ENCODE data around the gene SAPCD2. TPM values are rescaled to one million over a fixed set of nuclear protein-coding genes. Genes with fewer than 3 reads are reported as not detected.

Gene SAPCD2
- total RNA-seq, 2 experiments from 2014 or later, result 56.8 to 57.0 TPM

- ChIA-PET POLR2A (interaction anchor here (0.6 to 2.6 kb wide), 2 partner anchors 8 to 199 kb away, joined by 3 to 21 read pairs; partner anchors contain the start of gene MAN1B1), CTCF (interaction anchor here (1.2 to 2.2 kb wide), 4 partner anchors 9 to 31 kb away, joined by 4 to 13 read pairs (median 6); partner anchors contain the start of gene MAN1B1)
- Mint-ChIP-seq H3K27ac (peak overlapping the region; percentile 85), H3K4me1 (ENCODE audit: low read depth) (peaks cover 13% of the 10 kb centered on the region), H3K4me3 (peak overlapping the region; percentile 79), H3K36me3 (ENCODE audit: low read depth) (peaks cover 26% of the 10 kb centered on the region), H3K9me3 (ENCODE audit: insufficient read depth) (no peaks in the 10 kb centered on the region), H3K27me3 (ENCODE audit: low read depth) (no peaks in the 10 kb centered on the region)
- ATAC-seq, result peak; percentile 52
- peak; percentile 84 for DNase-seq
Observed at GRCh38 chr9:137077758-137078693, 7.7 kb upstream of the SAPCD2 start.

GRCh38 chr9:137077010-137077747, 6.8 kb upstream of the SAPCD2 start, which contains the start of gene UAP1L1:
Gene UAP1L1 (plus strand): TSS chr9:137077517. CDS start chr9:137077533, 16 bp downstream.
- CTCF ChIA-PET, result interaction anchor here (1.0 to 2.2 kb wide), 7 partner anchors 9 to 42 kb away, joined by 3 to 13 read pairs (median 5); partner anchors contain the start of gene MAN1B1
- POLR2A ChIA-PET, result interaction anchor here (2.6 kb wide), 1 partner anchor 9 kb away, joined by 21 read pairs; the partner anchor contains the start of gene MAN1B1
- H3K9me3 Mint-ChIP-seq (ENCODE audit: insufficient read depth), result no peaks in the 10 kb centered on the region
- H3K36me3 Mint-ChIP-seq (ENCODE audit: low read depth), result peaks cover 22% of the 10 kb centered on the region
- H3K4me1 Mint-ChIP-seq (ENCODE audit: low read depth), result peaks cover 14% of the 10 kb centered on the region
- ATAC-seq (peak; percentile 82), DNase-seq (peak; percentile 81)
- peak within 1 kb of the TSS; percentile 85 for H3K27ac Mint-ChIP-seq
- no peaks in the 10 kb centered on the region for H3K27me3 Mint-ChIP-seq (ENCODE audit: low read depth)
- H3K4me3 Mint-ChIP-seq, result peak within 1 kb of the TSS; percentile 79

- Mint-ChIP-seq H3K9me3 (ENCODE audit: insufficient read depth) (no peaks in the 10 kb centered on the region), H3K4me1 (ENCODE audit: low read depth) (peaks cover 16% of the 10 kb centered on the region), H3K27ac (peak overlapping the region; percentile 73), H3K36me3 (ENCODE audit: low read depth) (peaks cover 16% of the 10 kb centered on the region), H3K27me3 (ENCODE audit: low read depth) (no peaks in the 10 kb centered on the region), H3K4me3 (peak overlapping the region; percentile 68)
- ATAC-seq (no peak), DNase-seq (no peak)
- CTCF ChIA-PET, result interaction anchor here (1.0 to 2.2 kb wide), 6 partner anchors 9 to 41 kb away, joined by 3 to 13 read pairs (median 6); partner anchors contain the start of gene MAN1B1
- POLR2A ChIA-PET, result interaction anchor here (2.6 kb wide), 1 partner anchor 10 kb away, joined by 21 read pairs; the partner anchor contains the start of gene MAN1B1
Observed at GRCh38 chr9:137076636-137077009, 6.3 kb upstream of the SAPCD2 start.

- DNase-seq (no peak), ATAC-seq (no peak)
- Mint-ChIP-seq H3K4me1 (ENCODE audit: low read depth) (peaks cover 28% of the 10 kb centered on the region), H3K27me3 (ENCODE audit: low read depth) (no peaks in the 10 kb centered on the region), H3K4me3 (no peak overlapping the region), H3K27ac (no peak overlapping the region), H3K36me3 (ENCODE audit: low read depth) (peaks cover 14% of the 10 kb centered on the region), H3K9me3 (ENCODE audit: insufficient read depth) (no peaks in the 10 kb centered on the region)
- CTCF ChIA-PET, result interaction anchor here (1.7 kb wide), 1 partner anchor 11 kb away, joined by 5 read pairs; no protein-coding TSS in a partner anchor
- POLR2A ChIA-PET, result interaction anchor here (2.6 kb wide), 1 partner anchor 11 kb away, joined by 21 read pairs; the partner anchor contains the start of gene MAN1B1
Observed at GRCh38 chr9:137075275-137075775, 5.0 kb upstream of the SAPCD2 start.

GRCh38 chr9:137074657-137075274, 4.4 kb upstream of the SAPCD2 start:
- no peaks in the 10 kb centered on the region for H3K27me3 Mint-ChIP-seq (ENCODE audit: low read depth)
- ChIA-PET CTCF (interaction anchor here (1.7 kb wide), 1 partner anchor 11 kb away, joined by 5 read pairs; no protein-coding TSS in a partner anchor), POLR2A (no interaction called here)
- ATAC-seq (no peak), DNase-seq (no peak)
- no peaks in the 10 kb centered on the region for H3K9me3 Mint-ChIP-seq (ENCODE audit: insufficient read depth)
- H3K4me3 Mint-ChIP-seq, result no peak overlapping the region
- H3K36me3 Mint-ChIP-seq (ENCODE audit: low read depth), result peaks cover 10% of the 10 kb centered on the region
- H3K4me1 Mint-ChIP-seq (ENCODE audit: low read depth), result peaks cover 24% of the 10 kb centered on the region
- no peak overlapping the region for H3K27ac Mint-ChIP-seq

GRCh38 chr9:137073992-137074399, 3.6 kb upstream of the SAPCD2 start:
- ATAC-seq, result no peak
- ChIA-PET POLR2A (no interaction called here), CTCF (no interaction called here)
- H3K9me3 Mint-ChIP-seq (ENCODE audit: insufficient read depth), result no peaks in the 10 kb centered on the region
- no peak overlapping the region for H3K27ac Mint-ChIP-seq
- no peak for DNase-seq
- peaks cover 4% of the 10 kb centered on the region for H3K36me3 Mint-ChIP-seq (ENCODE audit: low read depth)
- no peak overlapping the region for H3K4me3 Mint-ChIP-seq
- H3K27me3 Mint-ChIP-seq (ENCODE audit: low read depth), result no peaks in the 10 kb centered on the region
- peaks cover 22% of the 10 kb centered on the region for H3K4me1 Mint-ChIP-seq (ENCODE audit: low read depth)

- no peak for DNase-seq
- Mint-ChIP-seq H3K4me1 (ENCODE audit: low read depth) (peaks cover 28% of the 10 kb centered on the region), H3K27ac (peak overlapping the region; percentile 91), H3K36me3 (ENCODE audit: low read depth) (peaks cover 4% of the 10 kb centered on the region), H3K4me3 (peak overlapping the region; percentile 86), H3K27me3 (ENCODE audit: low read depth) (no peaks in the 10 kb centered on the region), H3K9me3 (ENCODE audit: insufficient read depth) (no peaks in the 10 kb centered on the region)
- CTCF ChIA-PET, result interaction anchor here (0.7 to 5.9 kb wide), 10 partner anchors 16 to 288 kb away, joined by 3 to 67 read pairs (median 5); partner anchors contain the start of gene MAN1B1
- no peak for ATAC-seq
- POLR2A ChIA-PET, result interaction anchor here (0.7 to 4.7 kb wide), 10 partner anchors 16 to 170 kb away, joined by 3 to 49 read pairs (median 3); partner anchors contain the start of genes ANAPC2, MAN1B1, SSNA1 and TUBB4B
Observed at GRCh38 chr9:137071282-137071681, 925 bp upstream of the SAPCD2 start.

- H3K4me3 Mint-ChIP-seq, result peak overlapping the region; percentile 86
- H3K4me1 Mint-ChIP-seq (ENCODE audit: low read depth), result peaks cover 28% of the 10 kb centered on the region
- H3K27me3 Mint-ChIP-seq (ENCODE audit: low read depth), result no peaks in the 10 kb centered on the region
- DNase-seq (no peak), ATAC-seq (no peak)
- H3K9me3 Mint-ChIP-seq (ENCODE audit: insufficient read depth), result no peaks in the 10 kb centered on the region
- peak overlapping the region; percentile 91 for H3K27ac Mint-ChIP-seq
- POLR2A ChIA-PET, result interaction anchor here (0.7 to 4.7 kb wide), 12 partner anchors 16 to 549 kb away, joined by 3 to 49 read pairs (median 4); partner anchors contain the start of genes ANAPC2, MAN1B1, SSNA1 and TUBB4B
- CTCF ChIA-PET, result interaction anchor here (0.7 to 6.2 kb wide), 13 partner anchors 16 to 287 kb away, joined by 3 to 78 read pairs (median 6); partner anchors contain the start of genes MAN1B1 and NPDC1
- peaks cover 4% of the 10 kb centered on the region for H3K36me3 Mint-ChIP-seq (ENCODE audit: low read depth)
Observed at GRCh38 chr9:137070906-137071275, 534 bp upstream of the SAPCD2 start.

GRCh38 chr9:137069508-137070091, 757 bp downstream of the SAPCD2 start:
- Mint-ChIP-seq H3K27ac (no peak overlapping the region), H3K4me1 (ENCODE audit: low read depth) (peaks cover 28% of the 10 kb centered on the region), H3K9me3 (ENCODE audit: insufficient read depth) (no peaks in the 10 kb centered on the region), H3K36me3 (ENCODE audit: low read depth) (peaks cover 7% of the 10 kb centered on the region), H3K27me3 (ENCODE audit: low read depth) (no peaks in the 10 kb centered on the region), H3K4me3 (peak overlapping the region; percentile 86)
- CTCF ChIA-PET, result interaction anchor here (1.2 to 6.2 kb wide), 15 partner anchors 12 to 286 kb away, joined by 3 to 78 read pairs (median 6); partner anchors contain the start of genes MAN1B1 and NPDC1
- ATAC-seq (peak; percentile 6), DNase-seq (no peak)
- POLR2A ChIA-PET, result interaction anchor here (0.6 to 4.7 kb wide), 10 partner anchors 10 to 173 kb away, joined by 3 to 49 read pairs (median 6); partner anchors contain the start of genes ANAPC2, MAN1B1, SSNA1 and TUBB4B
